ENCODE measurements around the gene LRMDA.

LRMDA gene

DNA sequence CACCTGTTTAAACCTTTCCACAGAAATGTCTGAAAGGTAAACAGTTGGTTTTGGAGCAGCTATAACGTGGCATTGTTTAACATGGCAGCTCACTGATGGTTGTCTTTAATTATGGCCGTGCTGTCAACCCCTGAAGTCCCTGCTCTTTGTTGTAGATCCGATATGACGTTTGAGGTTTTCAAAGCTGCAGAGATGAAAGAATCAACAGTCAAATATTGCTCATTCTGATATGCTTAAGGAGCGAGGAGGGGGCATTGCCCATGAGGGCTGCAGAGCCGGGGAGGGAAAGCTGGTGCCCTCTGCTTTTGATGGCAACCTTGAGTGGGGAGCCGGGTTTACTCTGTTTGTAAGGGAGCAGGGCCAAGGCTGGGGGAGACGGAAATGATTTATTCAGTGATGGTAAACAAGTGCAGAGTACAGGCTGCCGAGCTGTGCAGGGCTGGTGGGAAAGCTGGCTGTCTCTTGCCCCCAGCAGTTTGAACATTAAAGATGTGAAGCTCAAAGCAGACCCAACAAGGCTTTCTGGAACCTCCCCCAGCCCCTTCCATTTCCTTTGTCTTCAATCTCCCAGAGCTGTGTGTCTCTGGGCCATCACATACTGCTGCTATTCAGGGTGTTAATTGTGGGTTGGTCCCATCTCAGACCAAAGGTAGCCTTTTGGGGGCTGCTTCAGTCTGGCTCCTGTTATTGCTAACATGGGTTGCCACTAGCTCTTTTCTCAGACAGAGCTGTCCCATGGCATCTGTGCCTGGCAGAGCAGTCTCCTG is 345.5 kb downstream of the LRMDA start:
- DNase-seq (ENCODE audit: low spot score), result no peak

DNA sequence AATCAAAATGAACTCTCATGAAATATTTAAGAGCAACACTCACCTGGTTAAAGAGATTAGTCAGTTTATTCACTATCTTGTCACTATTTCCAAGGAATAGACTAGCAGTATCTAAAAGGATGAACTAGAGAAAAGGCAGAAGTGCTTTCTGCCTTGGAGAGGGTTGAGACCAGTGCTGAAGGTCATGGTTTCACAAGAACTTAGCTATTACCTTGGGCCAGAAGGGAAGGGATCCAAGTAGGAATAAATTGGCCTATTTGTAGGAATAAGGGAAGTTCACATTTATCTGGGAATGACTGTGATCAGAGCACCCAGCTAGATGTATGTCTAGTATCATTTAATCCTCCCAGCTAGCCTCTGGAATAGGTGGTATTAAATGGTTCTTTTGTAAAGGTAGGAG is 347.2 kb downstream of the LRMDA start:
- DNase-seq (ENCODE audit: low spot score), result no peak

DNA sequence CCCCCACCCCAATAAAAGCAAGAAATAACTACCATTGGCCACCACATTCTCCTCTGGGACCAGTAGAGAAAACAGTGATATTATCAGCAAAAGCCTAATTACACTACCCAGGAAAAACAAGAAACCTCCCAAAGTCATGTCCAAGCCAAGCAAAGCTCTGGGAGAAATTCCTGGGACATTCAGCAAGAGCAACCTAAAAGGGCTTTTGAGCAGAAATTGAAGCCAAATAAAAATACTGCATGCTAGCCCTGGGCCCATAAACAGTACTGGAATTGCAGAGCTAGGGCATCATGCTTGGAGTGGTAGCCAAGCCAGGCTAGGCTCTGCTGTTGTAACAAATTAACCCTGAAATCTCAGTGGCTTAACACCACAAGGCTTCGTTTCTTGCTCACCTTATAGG is 347.9 kb downstream of the LRMDA start:
- DNase-seq (ENCODE audit: low spot score), result no peak

DNA sequence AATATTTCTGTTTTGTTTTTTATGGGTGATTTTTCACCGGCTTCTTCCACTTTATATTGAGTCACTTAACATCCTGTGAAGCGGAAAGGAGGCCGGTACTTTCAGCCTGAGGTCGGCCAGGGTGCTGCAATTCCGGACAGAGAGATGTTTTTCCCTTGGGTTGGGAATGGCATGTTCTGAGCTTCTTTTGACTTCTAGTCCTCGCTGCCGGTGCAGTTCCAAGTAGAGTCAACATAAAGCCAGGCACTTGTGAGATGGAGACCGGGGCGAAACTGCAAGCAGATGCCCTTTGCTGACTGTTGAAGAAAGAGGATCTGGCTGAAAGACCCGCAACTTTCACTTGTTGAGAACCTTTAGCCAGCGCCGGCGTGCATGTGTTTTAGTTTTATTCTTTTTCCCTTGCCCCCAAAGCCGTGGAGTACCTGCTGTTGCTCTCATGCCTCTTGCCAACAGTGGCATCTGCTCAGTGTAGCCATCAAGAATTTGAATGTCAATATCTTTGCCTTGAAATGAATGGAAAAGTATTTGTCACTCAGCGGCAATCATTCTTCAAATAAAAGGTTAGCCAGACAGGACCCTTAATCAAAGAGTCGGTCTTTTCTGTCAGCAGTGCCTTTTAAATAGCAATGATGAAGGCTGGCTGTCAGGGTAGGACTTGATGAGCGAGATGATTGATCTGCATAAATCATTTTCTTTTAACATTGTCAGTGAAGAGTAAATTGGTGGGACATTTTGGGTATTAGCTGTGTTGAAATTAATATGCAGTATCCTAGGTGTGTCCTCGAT is 351.2 kb downstream of the LRMDA start:
- DNase-seq (ENCODE audit: low spot score), result no peak

DNA sequence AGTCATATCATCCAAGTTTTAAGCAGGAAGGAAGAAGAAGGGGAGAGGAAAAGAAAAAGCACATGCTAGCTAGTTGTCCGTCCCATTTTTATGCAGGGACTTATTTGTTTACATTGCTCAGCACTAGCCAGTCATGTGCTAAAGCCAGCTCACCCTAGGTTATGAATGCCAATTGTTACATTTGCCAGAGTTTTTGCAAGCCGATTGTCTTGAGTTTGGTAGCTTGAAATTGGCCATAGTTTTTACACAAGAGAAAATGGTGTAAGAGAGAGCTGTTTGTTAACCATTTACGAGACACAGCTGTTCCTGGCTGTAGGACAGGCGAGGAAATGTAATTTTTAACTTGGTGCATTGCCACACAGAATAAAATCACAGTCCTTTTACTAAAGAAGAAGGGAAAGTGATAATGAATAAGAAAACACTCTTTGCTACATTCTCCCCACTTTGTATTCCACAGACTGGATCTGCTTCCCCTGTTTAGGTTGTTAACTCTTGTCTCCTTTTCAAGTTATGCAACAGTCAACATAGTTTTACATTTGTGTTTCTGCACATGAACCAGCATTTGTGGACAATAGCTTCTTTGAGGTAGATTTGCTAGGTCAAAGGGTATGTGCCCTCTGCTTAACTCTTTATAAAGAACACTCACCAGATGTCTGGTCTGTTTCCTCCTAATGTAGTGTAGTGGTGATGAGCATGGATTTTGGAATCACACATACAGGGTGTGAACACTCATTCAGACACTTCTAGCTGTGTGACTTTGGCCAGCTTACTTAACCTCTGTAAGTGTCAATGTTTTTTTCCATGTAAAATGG is 357.2 kb downstream of the LRMDA start:
- DNase-seq (ENCODE audit: low spot score), result no peak

DNA sequence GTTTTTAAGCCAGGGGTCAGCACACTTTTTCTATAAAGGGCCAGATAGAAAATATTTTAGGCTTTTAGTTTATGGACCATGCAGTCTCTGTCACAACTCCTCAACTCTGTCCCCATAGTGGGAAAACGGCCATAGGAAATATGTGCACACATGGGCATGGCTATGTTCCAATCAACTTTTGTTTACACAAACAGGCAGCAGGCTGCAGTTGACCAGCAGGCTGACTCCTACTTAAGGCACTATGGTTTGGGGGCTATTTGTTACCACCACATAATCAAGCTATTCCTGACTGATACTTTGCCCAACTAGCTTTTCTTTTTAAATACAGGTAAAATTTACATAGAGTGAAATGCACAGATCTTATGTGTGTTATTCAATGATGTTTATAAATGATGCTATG is 362.4 kb downstream of the LRMDA start:
- no peak for DNase-seq (ENCODE audit: low spot score)

DNA sequence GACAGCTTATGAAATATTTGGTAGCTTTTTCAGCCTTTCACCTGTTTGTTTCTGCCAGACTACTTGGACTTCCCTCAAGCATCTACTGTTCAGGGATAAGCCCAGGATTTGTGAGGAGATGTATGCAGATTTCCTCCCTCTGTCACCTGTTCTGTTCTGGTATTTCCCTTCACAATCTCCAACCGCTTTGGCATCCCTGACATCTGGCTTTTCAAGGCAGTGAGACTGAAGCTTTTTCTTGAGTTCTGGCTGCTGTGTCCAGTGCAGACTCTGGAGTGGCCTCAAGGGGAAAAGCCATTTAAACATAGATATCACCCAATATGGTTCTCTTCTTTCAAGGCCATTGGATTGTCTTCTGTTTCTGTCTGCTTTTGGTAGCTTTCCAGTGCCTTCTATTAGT is 369.7 kb downstream of the LRMDA start:
- no peak for DNase-seq (ENCODE audit: low spot score)

DNA sequence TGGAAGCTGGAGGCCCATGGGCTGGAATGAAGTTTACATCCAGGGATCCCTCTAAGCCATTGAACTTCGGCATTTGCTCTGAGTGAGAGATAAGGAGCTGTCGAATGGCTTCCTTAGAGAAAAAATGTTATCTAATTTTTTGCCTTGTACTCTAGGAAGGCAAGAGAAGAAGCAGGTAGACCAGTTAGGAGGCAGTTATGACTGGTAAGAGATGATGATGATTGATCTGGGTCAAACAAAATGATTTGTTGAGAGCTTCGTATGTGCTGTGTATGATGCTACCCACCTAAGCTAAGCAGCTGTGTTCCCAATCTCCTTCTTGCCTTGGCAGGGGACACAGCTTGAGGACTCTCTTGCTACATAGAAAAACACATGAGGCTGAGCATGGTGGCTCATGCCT is 370.2 kb downstream of the LRMDA start:
- no peak for DNase-seq (ENCODE audit: low spot score)

DNA sequence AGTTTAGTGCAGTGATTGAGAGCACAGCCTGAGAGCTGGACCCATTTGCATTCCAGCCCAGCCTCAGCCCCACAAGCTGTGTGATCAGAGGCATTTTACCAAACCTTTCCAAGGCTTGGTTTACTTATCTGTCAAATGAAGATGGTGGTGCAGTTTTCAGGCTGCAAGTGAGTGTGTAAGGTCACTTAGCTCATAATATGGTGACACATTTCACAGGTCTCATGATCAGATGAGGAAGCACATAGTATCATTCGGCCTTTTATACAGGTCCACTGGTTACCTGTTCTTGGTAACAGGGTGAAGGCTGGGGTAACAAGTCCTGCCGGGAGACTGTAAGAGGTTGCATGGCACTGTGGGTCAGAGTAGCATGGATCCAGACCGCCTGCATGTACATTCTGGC is 371.7 kb downstream of the LRMDA start:
- DNase-seq (ENCODE audit: low spot score), result no peak

DNA sequence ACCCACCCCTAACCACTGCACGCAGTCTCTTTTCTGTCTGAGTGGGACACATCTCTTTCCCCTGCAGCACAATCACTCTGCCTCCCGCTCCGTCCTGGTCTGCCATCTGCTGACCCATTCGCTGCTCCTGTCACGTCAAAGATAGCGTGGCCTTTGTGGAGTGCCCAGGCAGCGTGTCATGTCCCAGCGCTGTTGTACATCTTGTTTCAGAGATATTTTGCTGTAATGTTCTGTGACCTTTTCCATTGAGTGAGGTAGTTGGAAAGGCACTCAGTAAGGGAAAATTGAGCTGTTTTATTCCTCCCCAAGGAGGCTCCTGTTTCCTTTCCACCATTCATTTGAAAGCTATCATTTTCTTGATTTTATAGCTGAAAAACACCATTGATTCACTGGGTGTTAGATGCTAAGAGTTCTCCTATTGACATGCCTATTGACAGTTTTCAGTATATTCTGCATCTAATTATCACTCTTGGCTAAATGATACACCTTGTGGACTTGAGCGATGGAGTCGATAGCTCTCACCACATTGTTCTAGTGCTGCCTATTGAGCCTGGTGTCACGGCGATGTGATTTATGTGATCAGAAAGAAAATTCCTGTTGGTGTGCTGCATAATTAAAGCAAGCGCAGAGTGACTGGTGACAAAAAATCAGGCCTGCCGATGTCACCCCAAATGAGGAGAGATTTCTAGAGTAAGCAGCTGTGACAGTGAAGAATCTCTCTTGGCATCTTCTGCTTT is 372.6 kb downstream of the LRMDA start:
- no peak for DNase-seq (ENCODE audit: low spot score)

DNA sequence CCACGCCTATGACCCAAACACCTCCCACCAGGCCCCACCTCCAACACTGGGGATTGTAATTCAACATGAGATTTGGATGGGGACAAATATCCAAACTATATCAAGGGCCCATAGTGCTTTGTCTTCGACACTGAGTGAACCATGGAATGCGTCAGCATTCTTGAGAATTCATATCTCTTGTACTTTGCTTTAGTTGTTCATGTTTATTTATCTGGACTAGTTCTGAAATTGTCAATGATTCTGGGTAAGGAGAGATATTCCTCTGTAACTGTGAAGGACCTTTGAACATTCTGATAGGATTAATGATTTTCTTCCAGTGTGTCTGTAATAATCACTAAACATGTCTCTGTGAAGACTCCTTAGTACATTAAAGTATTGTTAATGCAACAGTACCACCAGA is 374.8 kb downstream of the LRMDA start:
- no peak for DNase-seq (ENCODE audit: low spot score)

DNA sequence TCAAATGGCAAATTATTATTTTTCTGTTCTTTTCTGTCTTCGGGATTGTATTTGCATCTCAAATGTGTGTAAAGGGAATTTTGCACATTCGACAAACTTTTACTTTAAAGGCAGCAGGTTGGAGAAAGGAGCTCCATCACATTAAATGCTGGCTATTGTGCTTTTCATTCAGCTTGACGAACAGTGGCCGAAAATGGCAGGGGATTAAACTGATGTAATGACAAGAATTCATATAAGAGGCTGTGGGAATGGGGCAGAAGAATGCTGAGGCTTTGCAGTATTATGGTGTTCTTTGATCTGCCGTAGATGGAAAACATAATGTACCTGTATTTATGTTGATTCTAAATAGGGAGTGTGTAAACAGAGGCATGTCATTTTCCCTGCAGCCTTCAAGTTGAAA is 376.0 kb downstream of the LRMDA start:
- DNase-seq (ENCODE audit: low spot score), result no peak

DNA sequence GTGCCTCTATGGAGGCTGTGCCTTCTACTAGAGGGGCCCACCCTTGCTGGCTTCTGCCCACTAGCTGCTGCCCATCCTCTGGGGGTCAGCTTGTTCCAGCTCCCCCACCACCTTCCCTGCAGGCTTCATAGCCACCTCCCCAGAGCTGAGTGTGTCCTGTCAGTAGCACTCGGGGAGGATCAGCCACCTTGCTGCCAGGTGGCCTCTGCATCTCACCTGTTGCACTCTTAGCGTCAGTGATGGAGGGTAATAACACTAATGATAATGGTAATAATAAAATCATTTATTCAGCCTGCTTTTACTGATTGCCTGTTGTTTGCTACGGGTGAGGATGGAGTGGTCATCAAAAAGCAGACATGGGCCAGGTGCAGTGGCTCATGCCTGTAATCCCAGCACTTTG is 377.6 kb downstream of the LRMDA start:
- no peak for DNase-seq (ENCODE audit: low spot score)

DNA sequence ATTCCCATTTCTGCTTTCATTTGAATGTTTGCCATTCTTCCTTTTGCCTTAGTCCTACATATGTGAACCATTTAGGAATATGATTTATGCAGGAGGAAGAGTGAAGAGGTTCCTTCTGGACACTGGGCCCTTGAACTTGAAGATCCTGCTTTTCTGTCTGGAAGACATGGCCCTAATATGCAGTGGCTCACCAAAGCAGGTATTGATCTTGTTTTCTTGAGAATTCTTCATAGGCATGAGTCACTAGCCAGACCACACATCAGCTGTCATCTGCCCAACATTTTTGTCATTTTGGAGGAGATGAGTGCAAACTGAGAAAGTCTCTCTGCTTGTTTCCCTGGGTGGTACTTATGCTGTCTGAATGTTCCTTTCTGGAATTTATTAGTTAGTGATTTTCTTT is 382.6 kb downstream of the LRMDA start:
- DNase-seq (ENCODE audit: low spot score), result no peak

DNA sequence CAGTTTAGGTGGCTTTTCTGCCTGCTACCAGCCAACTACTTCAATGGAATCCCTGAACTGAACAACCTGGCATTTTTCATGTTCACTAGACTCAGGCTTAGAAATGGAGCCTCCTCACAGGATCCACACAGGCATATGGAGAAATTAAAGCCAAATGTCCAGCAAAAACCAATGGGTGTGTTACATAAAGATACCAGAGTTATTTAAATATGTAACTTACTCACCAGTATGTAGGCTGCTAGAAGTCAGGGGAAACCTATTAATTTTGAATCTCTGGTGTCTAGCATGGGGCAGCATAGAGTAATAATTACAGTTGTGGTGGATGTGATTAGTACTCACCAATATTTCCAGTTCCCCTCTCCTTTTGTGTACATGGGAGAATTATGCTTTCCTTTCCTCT is 383.6 kb downstream of the LRMDA start:
- no peak for DNase-seq (ENCODE audit: low spot score)

DNA sequence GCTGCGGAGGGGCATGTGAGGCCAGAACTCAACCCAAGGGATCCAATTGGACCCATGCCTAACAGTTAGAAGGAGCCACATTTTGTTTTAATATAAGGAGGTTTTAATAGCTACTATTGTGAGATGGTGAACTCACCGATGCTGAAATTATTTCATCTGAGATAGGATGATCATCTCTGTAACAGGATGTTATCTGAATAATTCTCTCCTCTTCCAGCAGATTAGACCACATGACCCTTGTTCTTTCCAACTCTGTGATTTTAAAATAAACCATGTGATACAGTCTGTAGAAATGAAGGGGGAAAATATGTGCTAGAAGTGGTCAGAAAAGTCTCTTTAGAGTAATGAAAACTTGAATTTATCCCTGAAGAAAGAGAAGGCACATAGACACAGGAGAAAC is 385.8 kb downstream of the LRMDA start:
- no peak for DNase-seq (ENCODE audit: low spot score)

DNA sequence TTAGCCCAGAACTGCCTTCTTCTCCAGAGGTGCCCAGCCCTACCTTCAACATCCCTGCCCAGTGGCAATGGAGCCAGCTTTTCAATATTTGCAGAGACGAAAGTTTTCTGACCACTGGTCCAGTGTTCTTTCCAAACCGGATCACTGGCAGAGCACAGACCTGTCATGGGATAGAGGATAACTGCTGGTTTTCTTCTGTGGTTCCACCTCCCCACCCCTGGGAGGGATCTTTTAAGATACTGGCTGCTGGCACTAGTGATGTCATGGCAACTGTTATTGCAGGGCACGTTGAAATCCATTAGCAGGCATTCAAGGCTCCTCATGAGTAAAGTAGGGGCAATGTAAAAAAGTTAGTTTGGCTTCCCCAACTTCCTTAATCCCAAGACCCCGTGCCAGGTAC is 387.1 kb downstream of the LRMDA start:
- no peak for DNase-seq (ENCODE audit: low spot score)

DNA sequence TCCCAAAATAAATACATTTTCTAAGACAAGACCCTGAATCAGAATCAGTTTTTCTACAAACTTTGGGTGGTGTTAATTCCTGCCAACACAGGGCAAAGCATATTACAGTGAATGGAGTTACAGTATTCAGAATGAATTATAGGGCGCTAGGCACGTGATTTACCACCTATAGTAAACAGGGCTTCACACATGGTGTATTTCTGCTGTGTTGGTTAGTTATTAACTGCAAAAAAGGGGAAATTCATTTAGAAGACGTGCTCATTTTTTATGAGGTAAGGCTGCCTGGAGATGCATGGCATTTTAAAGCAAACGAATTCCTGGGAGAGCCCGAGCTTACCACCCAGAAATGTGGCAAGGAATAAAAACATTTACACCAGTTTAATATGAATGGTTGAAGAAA is 393.8 kb downstream of the LRMDA start:
- no peak for DNase-seq (ENCODE audit: low spot score)

DNA sequence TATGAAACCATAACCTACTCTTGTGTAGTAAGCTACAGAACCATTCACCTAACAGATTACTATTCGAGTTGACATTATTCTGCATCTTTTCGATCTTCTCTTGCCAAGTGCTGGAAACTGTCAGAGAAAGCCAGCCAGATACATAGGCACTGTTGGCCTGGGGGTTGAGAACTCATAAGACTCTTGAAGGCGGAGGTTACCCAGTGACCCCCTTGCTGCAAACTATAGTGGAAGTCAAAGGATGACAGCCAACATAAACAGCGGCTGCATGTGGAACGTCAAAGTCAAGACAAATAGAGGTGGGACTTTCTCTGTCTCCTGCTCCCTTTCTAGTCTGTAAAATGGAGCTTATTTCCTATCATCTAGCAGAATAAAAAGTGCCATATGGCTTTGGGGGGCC is 394.2 kb downstream of the LRMDA start:
- no peak for DNase-seq (ENCODE audit: low spot score)

DNA sequence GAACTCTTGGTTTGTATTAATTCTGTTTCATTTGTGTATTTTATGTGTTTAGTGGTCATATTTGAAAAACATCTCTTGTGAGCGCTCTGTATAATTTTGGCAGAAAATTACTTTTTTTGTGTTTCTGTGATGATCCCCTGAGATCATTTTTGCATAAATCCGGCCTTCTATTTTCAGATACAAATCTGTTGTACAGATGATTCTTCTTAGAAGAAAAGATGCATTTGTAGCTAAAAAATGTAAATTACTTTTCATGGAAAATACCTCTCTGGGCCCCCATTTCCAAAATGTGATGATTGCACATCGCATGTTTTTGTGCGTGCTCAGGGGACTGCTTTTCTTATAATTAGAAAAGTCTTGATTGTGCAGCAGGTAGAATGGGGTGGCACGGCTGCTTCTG is 395.4 kb downstream of the LRMDA start:
- DNase-seq (ENCODE audit: low spot score), result no peak

DNA sequence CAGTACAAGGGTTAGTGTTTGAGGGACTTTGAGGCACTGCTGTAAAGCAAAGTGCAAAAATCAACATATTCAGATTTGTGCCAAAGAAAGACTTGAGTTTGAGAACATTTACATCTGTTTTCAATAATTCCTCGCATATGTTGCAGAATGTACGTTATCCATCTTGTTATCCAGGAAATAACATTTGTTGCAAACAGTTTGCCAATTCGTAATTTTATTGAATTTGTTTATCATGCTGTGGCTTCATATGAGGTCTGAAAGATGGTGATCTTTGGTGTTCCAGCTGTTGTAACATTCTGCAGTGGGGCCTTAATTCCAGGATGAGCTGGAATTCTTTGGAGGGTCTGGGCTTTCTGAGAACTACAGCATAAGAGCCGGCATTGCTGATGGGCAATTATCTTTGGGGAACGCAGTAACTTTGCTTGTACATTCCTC is 396.2 kb downstream of the LRMDA start:
- no peak for DNase-seq (ENCODE audit: low spot score)

DNA sequence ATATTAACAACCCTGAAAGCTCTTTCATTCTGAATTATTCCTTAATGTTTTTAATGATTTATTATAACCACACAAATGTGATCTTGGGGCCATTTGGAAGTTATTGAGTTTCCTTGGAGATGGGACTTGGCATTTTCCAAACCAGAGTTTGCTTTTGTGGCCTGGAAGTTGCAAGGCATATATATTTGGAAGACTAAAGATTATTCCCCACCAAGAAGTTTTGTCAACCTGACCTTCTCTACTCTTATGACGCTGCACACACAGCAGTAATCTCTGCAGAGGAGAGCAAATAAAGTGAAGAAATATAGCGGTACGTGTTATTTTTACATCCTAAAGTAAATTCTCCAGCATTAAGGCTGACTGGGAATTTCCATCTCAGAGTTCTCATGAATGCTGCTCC is 397.0 kb downstream of the LRMDA start:
- DNase-seq (ENCODE audit: low spot score), result no peak
